GM18511 (cell line): ENCODE data around the gene RASSF4.

Experiments
- ATAC-seq: cut with Tn5 transposase; IDR thresholded peaks from one replicate; pipeline ENCODE4 v1.9.1; 2021; ENCODE audit warnings: mild to moderate bottlenecking, moderate library complexity; ENCODE audit not compliant: unreplicated experiment

The RASSF4 gene

DNA sequence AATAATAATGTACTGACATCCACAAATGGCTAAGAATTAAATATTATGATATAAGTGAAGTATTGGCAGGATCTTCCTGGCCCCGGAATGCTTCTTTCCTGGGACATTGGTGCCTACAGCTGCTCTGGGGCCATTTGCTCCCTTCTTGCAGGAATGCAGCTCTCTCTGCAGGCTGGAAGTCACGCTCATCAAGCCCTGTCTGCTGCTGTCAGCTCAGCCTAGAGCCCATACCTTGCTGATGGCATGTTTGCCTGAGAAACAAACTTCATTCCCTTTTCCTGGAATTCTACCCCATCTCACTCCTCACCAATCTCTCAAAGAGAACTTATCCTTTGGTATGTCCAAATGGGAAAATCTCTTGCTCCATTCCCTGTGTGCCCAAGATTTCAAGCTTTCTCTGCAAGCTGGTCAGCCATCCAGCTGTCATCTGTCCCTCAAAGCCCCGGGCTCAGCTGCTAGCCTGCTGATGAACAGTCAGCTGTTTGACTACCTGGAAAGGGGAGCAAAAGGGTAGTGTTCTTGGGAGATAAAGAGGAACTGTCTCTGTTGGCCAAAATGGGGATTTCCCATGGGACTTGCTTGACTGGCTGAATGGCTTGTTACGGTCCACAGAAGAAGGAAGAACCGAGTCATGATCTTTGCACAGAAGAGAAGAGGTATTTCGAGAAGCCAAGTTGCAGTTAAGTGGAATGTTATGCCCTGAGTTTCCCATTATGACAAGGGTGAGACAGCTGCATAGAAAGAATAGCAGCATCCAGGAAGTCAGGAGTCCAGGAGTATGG lies 12.0 kb upstream of the RASSF4 start:
- ATAC-seq, result peak; percentile 55

GRCh38 chr10:44948642-44949041 lies 11.0 kb upstream of the RASSF4 start:
- ATAC-seq, result no peak

DNA sequence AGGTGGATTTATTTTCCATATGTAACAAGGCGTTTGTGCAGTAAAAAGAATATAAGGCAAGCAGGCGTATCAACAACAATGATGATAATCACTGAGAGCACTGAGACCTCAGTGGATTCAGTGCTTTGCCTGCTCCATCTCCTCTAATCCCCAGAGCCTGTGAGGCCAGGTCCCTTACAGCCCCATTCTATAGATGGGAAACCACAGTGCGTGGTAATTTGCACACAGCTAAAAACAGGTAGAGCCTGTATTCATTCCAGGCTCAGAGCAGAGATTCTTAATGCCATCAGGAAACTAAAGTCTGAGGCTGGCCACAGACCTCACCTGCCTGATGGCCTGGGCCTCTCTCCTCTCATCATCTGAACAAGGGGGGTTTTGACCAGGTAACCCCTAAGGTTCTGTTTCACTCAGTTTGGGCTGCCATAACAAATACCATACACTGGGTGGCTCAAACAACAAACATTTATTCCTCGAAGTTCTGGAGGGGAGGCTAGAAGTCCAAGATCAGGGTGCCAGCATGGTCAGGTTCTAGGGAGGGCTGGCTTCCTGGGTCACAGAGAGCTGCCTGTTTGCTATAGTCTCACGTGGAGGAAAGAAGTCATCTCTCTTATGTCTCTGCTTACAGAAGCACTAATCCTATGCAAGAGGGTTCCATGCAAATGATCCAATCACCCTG lies 10.3 kb upstream of the RASSF4 start:
- no peak for ATAC-seq

- ATAC-seq, result no peak
Measured at GRCh38 chr10:44949915-44950314, 9.7 kb upstream of the RASSF4 start.

- ATAC-seq, result peak; percentile 35
Measured at GRCh38 chr10:44950326-44951225, 9.0 kb upstream of the RASSF4 start.

GRCh38 chr10:44951576-44952226 lies 7.9 kb upstream of the RASSF4 start:
- no peak for ATAC-seq

DNA sequence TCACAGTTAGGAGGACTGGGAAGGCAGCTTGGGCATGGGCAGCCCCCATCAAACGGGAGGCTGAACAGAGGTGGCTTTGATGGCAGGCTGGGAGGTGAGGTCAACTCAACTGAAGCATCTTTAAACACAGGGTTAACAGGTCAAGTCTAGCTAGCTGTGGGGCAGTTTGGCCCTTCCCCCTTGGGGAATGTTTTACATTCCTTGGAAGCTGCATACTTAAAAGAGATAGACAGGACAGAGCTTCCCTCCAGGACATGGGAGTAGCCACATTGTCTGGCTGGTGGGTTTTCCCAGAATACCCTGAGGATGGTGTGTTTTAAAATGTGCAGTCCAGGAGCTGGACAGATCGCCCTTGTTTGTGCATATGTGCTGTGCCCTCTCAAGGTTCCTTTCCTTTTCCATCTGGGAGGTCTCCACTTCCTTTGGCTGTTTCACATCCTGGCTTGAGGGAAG lies 6.8 kb upstream of the RASSF4 start:
- no peak for ATAC-seq

- ATAC-seq, result no peak
Measured at GRCh38 chr10:44954042-44954441, 5.6 kb upstream of the RASSF4 start.

DNA sequence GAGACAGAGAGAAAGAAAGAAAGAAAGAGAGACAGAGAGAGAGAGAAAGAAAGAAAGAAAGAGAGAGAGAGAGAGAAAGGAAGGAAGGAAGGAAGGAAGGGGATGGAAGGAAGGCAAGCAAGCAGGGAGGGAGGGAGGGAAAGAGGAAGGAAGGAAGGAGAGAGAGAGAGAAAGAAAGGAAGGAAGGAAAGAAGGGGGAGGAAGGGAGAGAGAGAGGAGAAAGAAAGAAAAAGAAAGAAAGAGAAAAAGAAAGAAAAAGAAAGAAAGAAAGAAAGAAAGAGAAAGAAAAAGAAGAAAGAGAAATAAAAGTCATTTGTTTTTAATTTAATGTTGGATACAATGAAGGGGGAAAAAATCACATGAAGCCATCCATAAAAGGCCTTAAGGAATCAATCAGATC lies 4.6 kb upstream of the RASSF4 start:
- ATAC-seq, result no peak

- no peak for ATAC-seq
Measured at GRCh38 chr10:44955413-44956070, 4.1 kb upstream of the RASSF4 start.

GRCh38 chr10:44956226-44956625 lies 3.4 kb upstream of the RASSF4 start:
- ATAC-seq, result no peak

DNA sequence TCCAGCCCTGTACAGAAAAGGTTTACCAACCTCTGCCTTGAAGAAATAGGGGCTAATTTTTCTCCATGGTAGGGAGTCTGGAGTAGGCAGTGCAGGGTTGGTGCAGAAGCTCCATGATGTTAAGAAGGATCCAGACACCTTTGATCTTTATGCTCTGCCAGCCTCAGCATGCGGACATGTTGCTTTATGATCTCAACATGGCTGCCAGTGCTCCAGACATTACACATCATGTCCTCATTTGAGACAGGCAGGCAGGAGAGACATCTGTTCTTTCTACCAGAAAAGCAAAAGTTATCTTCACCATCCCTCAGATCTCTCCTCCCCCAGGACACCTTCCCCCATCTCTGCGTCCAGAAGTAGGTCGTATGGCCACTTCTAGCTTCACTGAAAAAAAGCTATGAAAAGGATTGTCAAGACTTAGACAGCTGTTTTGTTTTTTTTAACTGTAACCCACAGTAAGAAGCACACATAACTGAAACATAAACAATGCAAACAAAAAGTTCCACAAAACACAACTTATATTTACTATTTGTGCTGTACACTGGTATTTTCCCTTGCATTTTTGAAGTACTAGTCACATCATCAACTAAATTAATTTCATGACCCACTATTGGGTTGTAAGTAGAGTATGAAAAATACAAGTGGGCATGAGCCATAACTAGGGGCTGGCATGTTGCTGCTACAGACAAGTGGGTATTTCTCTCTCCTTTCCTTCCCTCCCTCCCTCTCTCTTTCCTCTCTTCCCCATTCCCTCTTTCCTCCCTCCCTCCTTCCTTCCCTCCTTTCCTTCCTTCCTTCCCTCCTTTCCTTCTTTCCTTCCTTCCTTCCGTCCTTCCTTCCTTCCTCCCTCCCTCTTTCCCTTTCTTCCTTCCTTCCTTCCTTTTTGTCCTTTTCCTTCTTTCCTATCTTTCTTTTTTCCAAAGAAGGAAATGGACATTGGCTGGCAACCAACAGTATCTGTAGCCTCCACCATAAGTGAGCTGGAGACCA lies 2.6 kb upstream of the RASSF4 start:
- ATAC-seq, result no peak

DNA sequence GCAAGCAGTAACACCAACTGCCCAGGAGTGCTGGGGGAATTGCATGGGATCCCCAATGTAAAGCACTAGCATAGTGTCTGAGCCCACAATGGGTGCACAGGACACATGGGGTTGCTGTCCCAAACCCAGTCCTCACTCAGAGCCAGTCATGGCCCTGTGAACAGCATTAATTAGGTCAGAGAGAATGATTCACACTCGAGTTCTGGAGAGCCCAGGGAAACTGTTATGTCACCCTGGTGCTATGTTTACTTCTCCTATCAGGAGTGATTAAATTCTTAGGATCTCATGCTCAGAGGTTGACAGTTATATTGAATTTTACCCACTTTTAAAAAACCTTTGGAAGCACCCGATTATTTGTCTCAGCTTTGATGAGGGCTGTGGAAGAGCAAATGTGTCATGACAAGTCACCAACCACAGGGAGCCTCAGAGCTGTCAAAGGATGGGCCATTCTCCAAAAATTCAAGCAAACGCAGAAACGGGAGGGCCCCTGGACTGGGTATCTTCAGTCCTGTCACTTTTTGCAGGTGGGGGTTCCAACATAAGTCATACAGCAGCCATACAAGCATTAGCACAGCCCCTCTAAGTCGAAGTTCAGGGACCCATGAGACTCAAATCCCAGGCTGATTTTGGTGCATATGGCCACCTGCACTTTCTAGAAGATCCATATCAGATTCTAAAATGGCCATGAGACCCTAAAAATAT lies 1.3 kb upstream of the RASSF4 start:
- ATAC-seq, result no peak

DNA sequence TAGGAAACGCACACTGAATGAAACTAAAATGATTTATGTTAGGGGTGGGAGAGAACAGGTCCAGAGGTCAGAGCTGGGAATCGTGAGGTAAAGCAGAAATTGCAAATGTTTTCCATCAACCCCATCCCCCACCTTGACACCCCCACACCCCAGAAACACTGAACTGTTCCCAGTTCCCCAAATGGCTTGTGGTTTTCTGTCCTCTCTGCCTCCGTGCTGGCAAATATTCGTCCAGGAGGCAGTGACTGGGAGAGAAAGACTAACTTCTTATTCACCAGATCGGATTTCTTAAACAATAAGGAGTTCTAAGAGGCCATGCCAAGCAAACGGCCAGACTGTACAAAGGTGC lies 730 bp upstream of the RASSF4 start:
- ATAC-seq, result no peak

DNA sequence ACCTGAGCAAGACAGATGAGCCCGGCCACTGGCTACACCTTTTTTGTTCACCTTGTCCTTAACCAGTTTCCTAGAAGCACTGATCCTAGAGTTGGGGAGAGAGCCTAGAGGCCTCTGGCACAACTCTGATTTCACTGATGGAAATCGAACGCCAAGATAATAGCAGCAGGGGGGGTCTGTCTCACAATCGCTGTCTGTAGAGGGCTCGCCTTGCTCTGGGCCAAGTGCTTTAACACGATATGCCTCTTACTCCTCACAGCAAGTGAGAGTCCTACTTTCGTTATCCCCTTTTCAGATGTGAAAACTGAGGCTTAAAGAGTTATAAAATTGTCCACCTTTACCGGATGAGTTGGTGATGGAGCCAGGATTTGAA lies 472 bp downstream of the RASSF4 start:
- no peak for ATAC-seq

DNA sequence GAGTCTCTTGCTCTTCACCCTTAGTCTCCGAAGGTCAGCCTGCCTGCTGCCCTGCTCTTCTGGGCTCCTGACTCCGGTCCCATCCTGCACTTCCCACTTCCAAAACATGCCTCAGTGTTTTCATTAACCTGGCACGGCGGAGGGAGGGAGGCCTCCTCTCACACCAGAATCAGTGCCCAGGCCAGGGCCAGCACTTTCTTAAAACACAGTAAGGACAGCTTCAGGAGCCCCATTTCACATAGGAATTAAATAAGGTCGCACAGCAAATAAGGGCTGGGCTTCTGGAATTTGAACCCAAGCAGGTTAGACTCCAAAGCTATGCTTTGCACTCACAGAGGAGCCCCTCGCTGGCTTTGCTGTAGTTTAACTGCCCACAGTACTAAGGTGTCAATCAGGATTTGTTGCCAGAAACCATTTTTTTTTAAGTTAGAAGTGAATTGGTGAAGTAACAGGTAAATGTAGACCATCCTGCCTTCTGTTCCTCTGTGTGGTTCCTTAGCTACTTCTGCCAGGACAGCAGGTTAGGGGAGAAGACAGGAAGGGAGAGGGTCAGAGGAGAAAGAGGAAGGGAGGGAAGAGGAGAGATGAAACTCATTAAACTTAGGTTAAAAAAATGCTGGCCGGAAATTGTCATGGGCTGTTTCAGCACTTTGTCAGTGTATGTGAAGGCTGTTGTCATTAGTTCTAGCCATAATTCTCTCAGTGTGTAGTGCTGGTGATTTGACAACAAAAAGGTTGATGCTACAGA lies 1.1 kb downstream of the RASSF4 start:
- no peak for ATAC-seq

DNA sequence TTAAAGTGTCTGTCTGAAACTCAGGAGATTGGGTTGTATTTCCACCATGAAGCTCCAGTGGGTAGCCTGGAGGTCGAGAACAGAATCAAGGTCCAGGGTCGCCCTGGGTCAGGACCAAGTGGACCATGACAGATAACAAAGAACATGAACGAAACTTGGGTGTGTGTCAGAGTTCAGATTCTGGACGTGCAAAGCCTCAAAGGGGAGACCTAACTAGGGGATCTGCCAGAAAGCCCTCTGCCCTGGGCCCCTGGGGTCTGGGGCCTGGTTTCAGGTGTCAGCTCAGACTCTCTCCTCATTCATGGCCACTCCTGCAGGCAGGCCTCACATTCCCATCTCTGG lies 1.6 kb downstream of the RASSF4 start:
- no peak for ATAC-seq
